Measurements from ENCODE around the gene NOM1. TPM values are rescaled to one million over a fixed set of nuclear protein-coding genes. Genes with fewer than 3 reads are reported as not detected.

Gene NOM1
- total and polyA plus RNA-seq, 4 donors = 8.3 to 33.6 (median 16.9) TPM

GRCh38 chr7:157000741-157001653, 51.5 kb downstream of the NOM1 start:
- ATAC-seq (ENCODE audit: insufficient read depth, low FRiP score) (no peak), DNase-seq (peak in 1 of 3 donors; percentile 10)
- Histone ChIP-seq H3K4me1 (ENCODE audit: control insufficient read depth in 5 of 5, insufficient read depth in 5 of 5, low read length in 5 of 5) (peaks cover 0 to 15% (median 4%) of the 10 kb centered on the region in 5 donors), H3K9me3 (ENCODE audit: control insufficient read depth in 4 of 4, insufficient read depth in 3 of 4, low read length in 3 of 4) (peaks cover 0 to 4% (median 0%) of the 10 kb centered on the region in 4 donors), H3K27ac (ENCODE audit: low read depth in 1 of 2, low read length in 1 of 2) (no peak overlapping the region), H3K9ac (ENCODE audit: insufficient read depth in 1 of 2, low read length in 2 of 2) (no peak overlapping the region), H3K4me3 (no peak overlapping the region), H3K27me3 (ENCODE audit: control insufficient read depth in 3 of 3, insufficient read depth in 3 of 3, low read length in 2 of 3) (peaks cover 14 to 78% (median 53%) of the 10 kb centered on the region in 3 donors), H3K36me3 (ENCODE audit: control insufficient read depth in 4 of 4, insufficient read depth in 4 of 4, low read length in 4 of 4) (no peaks in the 10 kb centered on the region)
- 16% methylated on average over 25 of the region's 25 CpGs for WGBS, 2 donors
- no peak for TF ChIP-seq CTCF (IDR thresholded peaks at IDR 0.05; ENCODE audit: control extremely low read depth, extremely low read depth)

GRCh38 chr7:157001920-157002818, 52.7 kb downstream of the NOM1 start:
- WGBS, 2 donors = 8 to 10% methylated on average over 30 to 32 of the region's 32 CpGs

GRCh38 chr7:157002819-157003421, 53.4 kb downstream of the NOM1 start:
- ATAC-seq (ENCODE audit: insufficient read depth, low FRiP score) = no peak
- Histone ChIP-seq H3K9ac (ENCODE audit: insufficient read depth in 1 of 2, low read length in 2 of 2) (no peak overlapping the region), H3K4me3 (no peak overlapping the region), H3K27me3 (ENCODE audit: control insufficient read depth in 3 of 3, insufficient read depth in 3 of 3, low read length in 2 of 3) (peaks cover 23 to 80% (median 67%) of the 10 kb centered on the region in 3 donors), H3K27ac (ENCODE audit: low read depth in 1 of 2, low read length in 1 of 2) (no peak overlapping the region), H3K36me3 (ENCODE audit: control insufficient read depth in 4 of 4, insufficient read depth in 4 of 4, low read length in 4 of 4) (no peaks in the 10 kb centered on the region), H3K9me3 (ENCODE audit: control insufficient read depth in 4 of 4, insufficient read depth in 3 of 4, low read length in 3 of 4) (peaks cover 0 to 4% (median 0%) of the 10 kb centered on the region in 4 donors), H3K4me1 (ENCODE audit: control insufficient read depth in 5 of 5, insufficient read depth in 5 of 5, low read length in 5 of 5) (peaks cover 0 to 15% (median 4%) of the 10 kb centered on the region in 5 donors)
- WGBS, 2 donors = 7 to 9% methylated on average over 47 of the region's 47 CpGs
- DNase-seq = peak in 1 of 3 donors; percentile 10
- no peak for TF ChIP-seq CTCF (IDR thresholded peaks at IDR 0.05; ENCODE audit: control extremely low read depth, extremely low read depth)

More at GRCh38 chr7:157001920-157002818, 52.7 kb downstream of the NOM1 start:
- peak in 1 of 3 donors; percentile 12 for DNase-seq
- Histone ChIP-seq H3K4me3 (no peak overlapping the region), H3K27me3 (ENCODE audit: control insufficient read depth in 3 of 3, insufficient read depth in 3 of 3, low read length in 2 of 3) (peaks cover 23 to 80% (median 63%) of the 10 kb centered on the region in 3 donors), H3K9me3 (ENCODE audit: control insufficient read depth in 4 of 4, insufficient read depth in 3 of 4, low read length in 3 of 4) (peaks cover 0 to 4% (median 0%) of the 10 kb centered on the region in 4 donors), H3K9ac (ENCODE audit: insufficient read depth in 1 of 2, low read length in 2 of 2) (no peak overlapping the region), H3K36me3 (ENCODE audit: control insufficient read depth in 4 of 4, insufficient read depth in 4 of 4, low read length in 4 of 4) (no peaks in the 10 kb centered on the region), H3K27ac (ENCODE audit: low read depth in 1 of 2, low read length in 1 of 2) (no peak overlapping the region), H3K4me1 (ENCODE audit: control insufficient read depth in 5 of 5, insufficient read depth in 5 of 5, low read length in 5 of 5) (peaks cover 0 to 15% (median 4%) of the 10 kb centered on the region in 5 donors)
- no peak for ATAC-seq (ENCODE audit: insufficient read depth, low FRiP score)
- TF ChIP-seq CTCF (IDR thresholded peaks at IDR 0.05; ENCODE audit: control extremely low read depth, extremely low read depth) = no peak
